Astrocyte (in vitro differentiated cells and primary cell): ENCODE data around the gene LHX1. TPM values are rescaled to one million over a fixed set of nuclear protein-coding genes. Genes with fewer than 3 reads are reported as not detected.

Experiments
- DNase-seq: peaks from one replicate; pipeline ENCODE4 v3.0.0-alpha.2; 2010; ENCODE audit warnings: low read depth
- FAIRE-seq: peaks from 2 replicates; lab custom pipeline; 2011; peaks lifted over from hg19 to GRCh38; lab: Jason Lieb, UNC
- H2AFZ ChIP-seq: 2 replicates; pipeline ENCODE4 v1.6.0; 2012; ENCODE audit warnings: low read depth, low read length, inconsistent platforms
- H3K27ac ChIP-seq: 2 replicates; pipeline ENCODE4 v1.5.1; 2011; ENCODE audit warnings: low read depth, low read length, inconsistent platforms
- H3K27me3 ChIP-seq: 2 replicates; pipeline ENCODE4 v1.6.0; 2011; ENCODE audit warnings: low read length, inconsistent platforms; ENCODE audit not compliant: insufficient read depth
- H3K36me3 ChIP-seq: 2 replicates; pipeline ENCODE4 v1.5.1; 2011; ENCODE audit warnings: low read length, inconsistent platforms; ENCODE audit not compliant: insufficient read depth
- H3K4me1 ChIP-seq: 2 replicates; pipeline ENCODE4 v1.5.1; 2011; ENCODE audit warnings: low read length, inconsistent platforms; ENCODE audit not compliant: insufficient read depth
- H3K4me2 ChIP-seq: 2 replicates; pipeline ENCODE4 v1.6.0; 2012; ENCODE audit warnings: low read length, inconsistent platforms
- H3K4me3 ChIP-seq: 2 replicates; pipeline ENCODE4 v1.5.1; 2011; ENCODE audit warnings: low read depth, mild to moderate bottlenecking, low read length, inconsistent platforms; ENCODE audit not compliant: insufficient read depth
- H3K79me2 ChIP-seq: 2 replicates; pipeline ENCODE4 v1.6.0; 2012; ENCODE audit warnings: mild to moderate bottlenecking, low read length, inconsistent platforms; ENCODE audit not compliant: insufficient read depth
- H3K9ac ChIP-seq: 2 replicates; pipeline ENCODE4 v1.6.0; 2012; ENCODE audit warnings: mild to moderate bottlenecking, low read length, inconsistent platforms
- H3K9me3 ChIP-seq: 2 replicates; pipeline ENCODE4 v1.5.1; 2012; ENCODE audit warnings: low read depth, mild to moderate bottlenecking, low read length, inconsistent platforms; ENCODE audit not compliant: insufficient read depth
- H4K20me1 ChIP-seq: 2 replicates; pipeline ENCODE4 v1.6.0; 2012; ENCODE audit warnings: low read length, inconsistent platforms; ENCODE audit not compliant: insufficient read depth
- H3K27ac Mint-ChIP-seq: one replicate; pipeline ENCODE4 v1.8.0; 2021; ENCODE audit warnings: mild to moderate bottlenecking, mixed read lengths; ENCODE audit not compliant: unreplicated experiment
- H3K27me3 Mint-ChIP-seq: one replicate; pipeline ENCODE4 v1.8.0; 2021; ENCODE audit warnings: low read depth, mixed read lengths; ENCODE audit not compliant: unreplicated experiment
- H3K36me3 Mint-ChIP-seq: one replicate; pipeline ENCODE4 v1.8.0; 2021; ENCODE audit warnings: low read depth, mixed read lengths; ENCODE audit not compliant: unreplicated experiment
- H3K4me1 Mint-ChIP-seq: one replicate; pipeline ENCODE4 v1.8.0; 2021; ENCODE audit warnings: low read depth, mixed read lengths; ENCODE audit not compliant: unreplicated experiment
- H3K4me3 Mint-ChIP-seq: one replicate; pipeline ENCODE4 v1.8.0; 2021; ENCODE audit warnings: mild to moderate bottlenecking, moderate library complexity, mixed read lengths; ENCODE audit not compliant: unreplicated experiment
- H3K9me3 Mint-ChIP-seq: one replicate; pipeline ENCODE4 v1.8.0; 2021; ENCODE audit warnings: mild to moderate bottlenecking, mixed read lengths; ENCODE audit not compliant: unreplicated experiment
- EZH2 ChIP-seq: IDR thresholded peaks from 2 replicates; pipeline ENCODE4 v1.6.1; 2012; ENCODE audit warnings: mild to moderate bottlenecking, low read length, inconsistent platforms; ENCODE audit not compliant: insufficient read depth
- total RNA-seq: library from RNA; stranded (reverse); gene quantifications from 2 replicates; pipeline ENCODE4 v1.2.1, GENCODE V29; 2021
- TF ChIP-seq, protein P1 (sequence below): IDR thresholded peaks from 2 replicates; pipeline ENCODE4 v1.5.1; 2011; ENCODE audit warnings: low read depth, mild to moderate bottlenecking, inconsistent platforms, low read length, moderate library complexity; ENCODE audit not compliant: insufficient read depth

Gene LHX1
- total RNA-seq, 1 donor from 2014 or later, result 10.8 TPM

DNA sequence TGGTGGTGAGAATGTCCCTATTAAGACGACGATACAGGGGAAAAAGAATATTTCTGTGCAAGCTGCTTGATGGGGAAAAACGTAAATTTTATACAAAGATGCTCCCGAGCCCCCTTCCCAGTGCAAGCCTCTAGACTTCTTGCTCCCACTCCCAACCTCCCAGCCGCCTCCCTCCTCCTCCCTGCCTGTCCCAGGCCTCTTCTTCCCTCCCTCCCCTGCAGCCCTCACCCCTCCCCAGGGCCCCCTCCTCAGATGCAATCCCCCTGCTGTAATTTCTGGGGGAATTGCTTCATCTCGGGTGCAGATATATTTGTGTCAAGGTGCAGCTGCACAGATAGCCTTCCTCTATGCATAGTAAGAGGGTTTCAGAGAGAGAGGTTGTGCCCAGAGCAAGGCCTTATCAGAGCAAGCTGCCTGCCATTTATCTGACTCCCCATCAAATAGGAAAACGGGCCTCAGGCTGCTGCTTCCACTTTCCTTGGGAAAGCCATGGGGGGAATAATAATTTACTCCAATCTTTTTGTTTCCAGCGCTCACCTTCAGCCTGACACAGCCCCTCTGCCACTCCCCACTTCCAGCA lies 47.4 kb upstream of the LHX1 start:
- no peaks in the 10 kb centered on the region for H4K20me1 ChIP-seq

DNA sequence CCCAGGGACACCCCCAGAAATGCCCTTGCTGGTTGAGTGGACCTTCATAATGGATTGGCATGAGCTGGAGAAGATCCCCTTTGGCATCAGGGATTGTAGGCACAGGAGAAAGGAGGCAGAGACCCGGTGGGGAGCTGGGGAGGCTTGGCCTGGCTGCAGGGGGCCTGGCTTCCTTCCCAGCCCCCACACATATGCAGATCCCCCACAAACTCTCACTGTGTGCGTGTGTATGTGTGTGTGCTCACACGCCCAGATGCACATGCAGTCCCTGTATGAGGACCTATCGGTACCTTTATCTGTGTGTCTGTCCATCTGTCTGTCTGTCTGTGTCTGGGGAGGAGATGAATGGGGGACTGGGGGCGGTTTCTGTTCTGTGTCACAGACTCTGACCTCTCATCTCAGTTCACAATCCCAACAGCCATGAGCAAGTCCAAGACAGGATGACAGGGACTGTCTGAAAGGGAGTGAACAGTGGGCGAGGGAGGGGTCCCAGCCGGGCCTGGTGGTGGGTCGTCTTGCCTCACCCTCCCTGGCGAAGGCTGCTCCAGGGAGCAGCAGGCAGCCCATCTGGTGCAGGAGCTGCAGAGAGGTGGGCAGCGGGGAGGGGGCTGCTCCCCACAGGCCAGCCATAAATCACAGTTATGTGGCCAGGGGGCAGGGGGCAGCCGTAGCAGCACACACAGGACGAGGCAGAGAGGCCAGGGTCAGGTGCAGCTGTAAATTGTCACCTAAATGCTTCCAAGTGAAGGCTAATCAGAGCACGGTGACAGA lies 46.7 kb upstream of the LHX1 start:
- Mint-ChIP-seq H3K27me3 (peaks cover 43% of the 10 kb centered on the region), H3K36me3 (peaks cover 2% of the 10 kb centered on the region), H3K4me1 (peaks cover 3% of the 10 kb centered on the region), H3K9me3 (peaks cover 5% of the 10 kb centered on the region), H3K27ac (no peak overlapping the region), H3K4me3 (no peak overlapping the region)
- Histone ChIP-seq H3K4me3 (no peak overlapping the region), H4K20me1 (no peaks in the 10 kb centered on the region), H3K27me3 (peaks cover 13% of the 10 kb centered on the region), H3K9ac (no peak overlapping the region), H3K9me3 (no peaks in the 10 kb centered on the region), H3K79me2 (no peaks in the 10 kb centered on the region), H2AFZ (no peak overlapping the region), H3K36me3 (no peaks in the 10 kb centered on the region), H3K4me1 (no peaks in the 10 kb centered on the region), H3K4me2 (no peak overlapping the region), H3K27ac (no peak overlapping the region)
- DNase-seq, result no peak
- TF ChIP-seq, protein P1, sequence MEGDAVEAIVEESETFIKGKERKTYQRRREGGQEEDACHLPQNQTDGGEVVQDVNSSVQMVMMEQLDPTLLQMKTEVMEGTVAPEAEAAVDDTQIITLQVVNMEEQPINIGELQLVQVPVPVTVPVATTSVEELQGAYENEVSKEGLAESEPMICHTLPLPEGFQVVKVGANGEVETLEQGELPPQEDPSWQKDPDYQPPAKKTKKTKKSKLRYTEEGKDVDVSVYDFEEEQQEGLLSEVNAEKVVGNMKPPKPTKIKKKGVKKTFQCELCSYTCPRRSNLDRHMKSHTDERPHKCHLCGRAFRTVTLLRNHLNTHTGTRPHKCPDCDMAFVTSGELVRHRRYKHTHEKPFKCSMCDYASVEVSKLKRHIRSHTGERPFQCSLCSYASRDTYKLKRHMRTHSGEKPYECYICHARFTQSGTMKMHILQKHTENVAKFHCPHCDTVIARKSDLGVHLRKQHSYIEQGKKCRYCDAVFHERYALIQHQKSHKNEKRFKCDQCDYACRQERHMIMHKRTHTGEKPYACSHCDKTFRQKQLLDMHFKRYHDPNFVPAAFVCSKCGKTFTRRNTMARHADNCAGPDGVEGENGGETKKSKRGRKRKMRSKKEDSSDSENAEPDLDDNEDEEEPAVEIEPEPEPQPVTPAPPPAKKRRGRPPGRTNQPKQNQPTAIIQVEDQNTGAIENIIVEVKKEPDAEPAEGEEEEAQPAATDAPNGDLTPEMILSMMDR, result no peak
- TF ChIP-seq EZH2, result no peak
- no peak for FAIRE-seq

More for the DNA sequence above, 47.4 kb upstream of the LHX1 start:
- no peak overlapping the region for H3K27ac ChIP-seq
- peaks cover 3% of the 10 kb centered on the region for H3K4me1 Mint-ChIP-seq
- FAIRE-seq (no peak), DNase-seq (no peak)
- H3K36me3 Mint-ChIP-seq, result no peaks in the 10 kb centered on the region
- H3K27me3 Mint-ChIP-seq, result peaks cover 41% of the 10 kb centered on the region
- H3K36me3 ChIP-seq, result no peaks in the 10 kb centered on the region
- H3K4me3 ChIP-seq, result no peak overlapping the region
- no peak overlapping the region for H3K27ac Mint-ChIP-seq
- peaks cover 14% of the 10 kb centered on the region for H3K27me3 ChIP-seq
- H3K9ac ChIP-seq, result no peak overlapping the region
- TF ChIP-seq EZH2, result no peak
- TF ChIP-seq, protein P1, result no peak
- H3K4me1 ChIP-seq, result no peaks in the 10 kb centered on the region
- no peaks in the 10 kb centered on the region for H3K9me3 Mint-ChIP-seq
- H2AFZ ChIP-seq, result no peak overlapping the region
- H3K4me3 Mint-ChIP-seq, result no peak overlapping the region
- no peaks in the 10 kb centered on the region for H3K79me2 ChIP-seq
- H3K4me2 ChIP-seq, result no peak overlapping the region
- H3K9me3 ChIP-seq, result no peaks in the 10 kb centered on the region
